ENCODE measurements around the gene ZCCHC2.

- TF ChIP-seq CTCF (IDR thresholded peaks at IDR 0.05) (no peak), POLR2A (IDR thresholded peaks at IDR 0.05) (no peak)
These were observed 22.3 kb downstream of the ZCCHC2 start for GRCh38 chr18:62545098-62545497.

Data from breast epithelium (tissue), 3 donors.